Skeletal muscle satellite cell (primary cell): ENCODE data around the gene ATP13A3.
"Not testable (repeated sequence)": the region's sequence is repeated elsewhere in the genome, so short reads cannot be mapped to it uniquely, and the experiment has no call there.

Experiments used
- H3K27me3 ChIP-seq: 2 replicates; pipeline ENCODE4 v1.7.0; 2013; ENCODE audit warnings: low read length; ENCODE audit not compliant: control insufficient read depth, insufficient read depth
- H3K36me3 ChIP-seq: 2 replicates; pipeline ENCODE4 v1.7.0; 2013; ENCODE audit warnings: mild to moderate bottlenecking, control low read depth, low read length; ENCODE audit not compliant: insufficient read depth
- H3K4me1 ChIP-seq: 2 replicates; pipeline ENCODE4 v1.7.0; 2013; ENCODE audit warnings: low read length; ENCODE audit not compliant: control insufficient read depth, insufficient read depth
- H3K4me2 ChIP-seq: 2 replicates; pipeline ENCODE4 v1.7.0; 2013; ENCODE audit warnings: mild to moderate bottlenecking, low read length
- H3K4me3 ChIP-seq: 2 replicates; pipeline ENCODE4 v1.7.0; 2013; ENCODE audit warnings: low read length
- H3K9ac ChIP-seq: 2 replicates; pipeline ENCODE4 v1.7.0; 2013; ENCODE audit warnings: mild to moderate bottlenecking, low read depth, low read length, moderate library complexity
- H3K9me3 ChIP-seq: replicated peaks from 2 replicates; pipeline ENCODE4 v1.7.0; 2013; ENCODE audit warnings: mild to moderate bottlenecking, control low read depth, low read length

Gene ATP13A3

GRCh38 chr3:194485468-194485880 lies 1.3 kb downstream of the ATP13A3 start:
- Histone ChIP-seq H3K4me2 (peak overlapping the region; percentile 89), H3K36me3 (peaks cover 15% of the 10 kb centered on the region), H3K9ac (peak overlapping the region; percentile 94), H3K27me3 (no peaks in the 10 kb centered on the region), H3K4me1 (peaks cover 64% of the 10 kb centered on the region), H3K9me3 (no peaks in the 10 kb centered on the region), H3K4me3 (peak overlapping the region; percentile 99)

- Histone ChIP-seq H3K4me1 (peaks cover 64% of the 10 kb centered on the region), H3K9ac (peak overlapping the region; percentile 94), H3K9me3 (no peaks in the 10 kb centered on the region), H3K36me3 (peaks cover 15% of the 10 kb centered on the region), H3K4me3 (peak overlapping the region; percentile 99), H3K4me2 (peak overlapping the region; percentile 89), H3K27me3 (no peaks in the 10 kb centered on the region)
Observed at GRCh38 chr3:194484614-194485013, 2.2 kb downstream of the ATP13A3 start.

GRCh38 chr3:194483850-194484249 lies 3.0 kb downstream of the ATP13A3 start:
- H3K9me3 ChIP-seq: no peaks in the 10 kb centered on the region
- peaks cover 57% of the 10 kb centered on the region for H3K4me1 ChIP-seq
- no peak overlapping the region for H3K4me2 ChIP-seq
- H3K9ac ChIP-seq: no peak overlapping the region
- H3K27me3 ChIP-seq: no peaks in the 10 kb centered on the region
- H3K36me3 ChIP-seq: peaks cover 15% of the 10 kb centered on the region
- H3K4me3 ChIP-seq: no peak overlapping the region

- not testable (repeated sequence) for H3K9ac ChIP-seq, H3K4me2 ChIP-seq, H3K9me3 ChIP-seq, H3K27me3 ChIP-seq, H3K4me3 ChIP-seq
- peaks cover 47% of the 10 kb centered on the region for H3K4me1 ChIP-seq
- H3K36me3 ChIP-seq: peaks cover 21% of the 10 kb centered on the region
Observed at GRCh38 chr3:194482830-194483229, 4.0 kb downstream of the ATP13A3 start.

GRCh38 chr3:194482196-194482593 lies 4.6 kb downstream of the ATP13A3 start:
- Histone ChIP-seq H3K27me3 (no peaks in the 10 kb centered on the region), H3K4me3 (no peak overlapping the region), H3K9me3 (no peaks in the 10 kb centered on the region), H3K9ac (no peak overlapping the region), H3K4me2 (no peak overlapping the region), H3K36me3 (peaks cover 26% of the 10 kb centered on the region), H3K4me1 (peaks cover 41% of the 10 kb centered on the region)

- Histone ChIP-seq H3K36me3 (peaks cover 28% of the 10 kb centered on the region), H3K4me2 (peak overlapping the region; percentile 58), H3K4me1 (peaks cover 38% of the 10 kb centered on the region), H3K4me3 (no peak overlapping the region), H3K9ac (peak overlapping the region; percentile 49), H3K9me3 (no peaks in the 10 kb centered on the region), H3K27me3 (no peaks in the 10 kb centered on the region)
Observed at GRCh38 chr3:194481525-194482195, 5.1 kb downstream of the ATP13A3 start.

- Histone ChIP-seq H3K4me2 (peak overlapping the region; percentile 58), H3K4me1 (peaks cover 39% of the 10 kb centered on the region), H3K9ac (peak overlapping the region; percentile 49), H3K4me3 (no peak overlapping the region), H3K9me3 (no peaks in the 10 kb centered on the region), H3K36me3 (peaks cover 28% of the 10 kb centered on the region), H3K27me3 (no peaks in the 10 kb centered on the region)
Observed at GRCh38 chr3:194481103-194481502, 5.7 kb downstream of the ATP13A3 start.

- Histone ChIP-seq H3K4me1 (peaks cover 33% of the 10 kb centered on the region), H3K9ac (no peak overlapping the region), H3K4me3 (no peak overlapping the region), H3K4me2 (no peak overlapping the region), H3K36me3 (peaks cover 12% of the 10 kb centered on the region), H3K27me3 (no peaks in the 10 kb centered on the region), H3K9me3 (no peaks in the 10 kb centered on the region)
Observed at GRCh38 chr3:194476784-194477183, 10.0 kb downstream of the ATP13A3 start.

- peaks cover 26% of the 10 kb centered on the region for H3K4me1 ChIP-seq
- peaks cover 12% of the 10 kb centered on the region for H3K36me3 ChIP-seq
- H3K9me3 ChIP-seq: no peaks in the 10 kb centered on the region
- H3K27me3 ChIP-seq: no peaks in the 10 kb centered on the region
- H3K4me2 ChIP-seq: no peak overlapping the region
- no peak overlapping the region for H3K9ac ChIP-seq
- H3K4me3 ChIP-seq: no peak overlapping the region
Observed at GRCh38 chr3:194475978-194476377, 10.8 kb downstream of the ATP13A3 start.

- H3K4me1 ChIP-seq: peaks cover 19% of the 10 kb centered on the region
- no peak overlapping the region for H3K9ac ChIP-seq
- H3K27me3 ChIP-seq: no peaks in the 10 kb centered on the region
- no peak overlapping the region for H3K4me3 ChIP-seq
- H3K4me2 ChIP-seq: no peak overlapping the region
- H3K36me3 ChIP-seq: peaks cover 12% of the 10 kb centered on the region
- H3K9me3 ChIP-seq: no peaks in the 10 kb centered on the region
Observed at GRCh38 chr3:194475138-194475932, 11.5 kb downstream of the ATP13A3 start.

GRCh38 chr3:194474675-194475074 lies 12.1 kb downstream of the ATP13A3 start:
- Histone ChIP-seq H3K4me3 (no peak overlapping the region), H3K36me3 (peaks cover 12% of the 10 kb centered on the region), H3K4me2 (no peak overlapping the region), H3K9ac (no peak overlapping the region), H3K4me1 (peaks cover 14% of the 10 kb centered on the region), H3K27me3 (no peaks in the 10 kb centered on the region), H3K9me3 (no peaks in the 10 kb centered on the region)
